HCT116 (cell line): ENCODE measurements around the gene ZFHX2.

Experiments
- CBX3 ChIP-seq: IDR thresholded peaks from 2 replicates; pipeline ENCODE4 v1.6.1; 2012; ENCODE audit warnings: low read depth
- CEBPB ChIP-seq: IDR thresholded peaks from 2 replicates; pipeline ENCODE4 v1.6.1; 2012; ENCODE audit warnings: low read depth
- CTCF ChIP-seq, 3 experiments: fragments of 200-600 bp in 1 of 3; sonication (generic) in 1 of 3; IDR thresholded peaks in 2 of 3; conservative IDR thresholded peaks in 1 of 3; 2 replicates each; pipeline ENCODE4 v1.5.1; 2012 to 2017; ENCODE audit warnings: low read depth in 2 of 3, low read length in 2 of 3, antibody characterized with exemption in 1 of 3, borderline replicate concordance in 1 of 3, control low read depth in 1 of 3, mild to moderate bottlenecking in 1 of 3, mixed read lengths in 1 of 3, mixed run types in 1 of 3, moderate library complexity in 1 of 3; ENCODE audit not compliant: insufficient read depth in 1 of 3
- EZH2phosphoT487 ChIP-seq: fragments of 200-600 bp; IDR thresholded peaks from 2 replicates; pipeline ENCODE4 v1.6.1; 2018; ENCODE audit warnings: antibody characterized with exemption, borderline replicate concordance
- POLR2A ChIP-seq: IDR thresholded peaks from 2 replicates; pipeline ENCODE4 v1.7.0; 2011; ENCODE audit warnings: borderline replicate concordance; ENCODE audit not compliant: insufficient read depth, insufficient read length; ENCODE audit errors: extremely low read depth
- POLR2AphosphoS5 ChIP-seq: IDR thresholded peaks from 2 replicates; pipeline ENCODE4 v1.6.1; 2011; ENCODE audit warnings: mild to moderate bottlenecking, low read depth, low read length, moderate library complexity
- RAD21 ChIP-seq: IDR thresholded peaks from 2 replicates; pipeline ENCODE4 v1.6.1; 2012; ENCODE audit warnings: low read depth, mild to moderate bottlenecking
- REST ChIP-seq: IDR thresholded peaks from 2 replicates; pipeline ENCODE4 v1.6.1; 2012; ENCODE audit warnings: low read depth
- SIN3A ChIP-seq: IDR thresholded peaks from 2 replicates; pipeline ENCODE4 v1.6.1; 2012; ENCODE audit warnings: low read depth
- SRF ChIP-seq: IDR thresholded peaks from 2 replicates; pipeline ENCODE4 v1.6.1; 2012; ENCODE audit warnings: low read depth
- YY1 ChIP-seq: IDR thresholded peaks from 2 replicates; pipeline ENCODE4 v1.6.1; 2011; ENCODE audit warnings: low read length, low read depth, moderate library complexity, mild to moderate bottlenecking; ENCODE audit not compliant: insufficient replicate concordance; ENCODE audit errors: extremely low read depth
- ZNF274 ChIP-seq: fragments of 200-500 bp; sonication (Bioruptor generic); IDR thresholded peaks from 2 replicates; pipeline ENCODE4 v1.6.1; 2014; ENCODE audit warnings: mild to moderate bottlenecking, low read depth, low read length, inconsistent platforms

- peak; percentile 73 to 99 (median 98) for TF ChIP-seq CTCF (IDR thresholded peaks at IDR 0.05 in 2 of 3, conservative IDR thresholded peaks at IDR 0.05 in 1 of 3; ENCODE audit: borderline replicate concordance in 1 of 3, insufficient read depth in 1 of 3, low read depth in 2 of 3, low read length in 2 of 3)
- no peak for TF ChIP-seq SRF
- no peak for TF ChIP-seq POLR2A
- TF ChIP-seq SIN3A = no peak
- TF ChIP-seq ZNF274 = no peak
- no peak for TF ChIP-seq EZH2phosphoT487
- no peak for TF ChIP-seq POLR2AphosphoS5
- TF ChIP-seq CEBPB = no peak
- TF ChIP-seq YY1 = no peak
- TF ChIP-seq REST = no peak
- TF ChIP-seq CBX3 = no peak
- TF ChIP-seq RAD21 = peak; percentile 70
Observed at GRCh38 chr14:23559010-23559925, 7.7 kb upstream of the ZFHX2 start.
